Activated B cell treated with CpG ODN at 0.5 μM for 24 hours (primary cell): ENCODE measurements around the gene PRICKLE4. TPM values are rescaled to one million over a fixed set of nuclear protein-coding genes. Genes with fewer than 3 reads are reported as not detected.

ENCODE experiments used
- ATAC-seq: fragments of 200-7000 bp; cut with Tn5 transposase; one replicate; pipeline ENCODE4 v1.10.0; 2021; ENCODE audit warnings: low read depth, mild to moderate bottlenecking, moderate library complexity
- CTCF ChIA-PET: fragments of 350-600 bp; sonication (Branson Sonifier 250); formaldehyde crosslinking; loops from one replicate; lab custom pipeline; 2021; ENCODE audit warnings: antibody characterized with exemption; lab: Charles Lee
- POLR2A ChIA-PET: fragments of 350-600 bp; sonication (Branson Sonifier 250); formaldehyde crosslinking; loops from one replicate; lab custom pipeline; 2021; ENCODE audit warnings: antibody characterized with exemption; lab: Charles Lee
- DNase-seq: peaks from one replicate; pipeline ENCODE4 v3.0.0; 2022
- H3K27ac Mint-ChIP-seq: one replicate; pipeline ENCODE4 v1.8.0; 2020; ENCODE audit warnings: mixed read lengths
- H3K27me3 Mint-ChIP-seq: one replicate; pipeline ENCODE4 v1.8.0; 2021; ENCODE audit warnings: mixed read lengths
- H3K36me3 Mint-ChIP-seq: one replicate; pipeline ENCODE4 v1.8.0; 2021; ENCODE audit warnings: low read depth, mixed read lengths
- H3K4me1 Mint-ChIP-seq: one replicate; pipeline ENCODE4 v1.8.0; 2021; ENCODE audit warnings: mixed read lengths
- H3K4me3 Mint-ChIP-seq: one replicate; pipeline ENCODE4 v1.8.0; 2020; ENCODE audit warnings: mild to moderate bottlenecking, mixed read lengths
- H3K9me3 Mint-ChIP-seq: one replicate; pipeline ENCODE4 v1.8.0; 2020; ENCODE audit warnings: mixed read lengths
- CTCF ChIP-seq: fragments of 200-600 bp; IDR thresholded peaks from one replicate; pipeline ENCODE4 v1.8.0; 2022; ENCODE audit warnings: antibody characterized with exemption, mild to moderate bottlenecking
- intact Hi-C: fragments of 100-400 bp; cut with micrococcal nuclease; formaldehyde crosslinking; loops from one replicate; pipeline ENCODE4 v1.15.1; 2024
- total RNA-seq: library from RNA; stranded (reverse); gene quantifications from 2 replicates; pipeline ENCODE4 v1.2.3, GENCODE V29; 2022

PRICKLE4 gene
- 0.75 TPM in 1 of 2 replicates, not detected in the other for total RNA-seq

GRCh38 chr6:41780551-41781365, at the start of gene PRICKLE4:
TSS of gene PRICKLE4 (plus strand) at chr6:41780782. CDS start at chr6:41783474, 2,692 bp downstream.
- ATAC-seq (peak; percentile 3), DNase-seq (peak; percentile 21)
- intact Hi-C loops, result loop anchor here (1.0 to 10.0 kb wide), 9 partner anchors 45 to 1114 kb away; partner anchors contain the start of gene TFEB
- TF ChIP-seq CTCF, result no peak
- H3K36me3 Mint-ChIP-seq, result peaks cover 9% of the 10 kb centered on the region
- H3K4me1 Mint-ChIP-seq, result peaks cover 28% of the 10 kb centered on the region
- H3K27ac Mint-ChIP-seq, result peak within 1 kb of the TSS; percentile 63
- no peaks in the 10 kb centered on the region for H3K27me3 Mint-ChIP-seq
- peak within 1 kb of the TSS; percentile 93 for H3K4me3 Mint-ChIP-seq
- CTCF ChIA-PET, result interaction anchor here (1.6 kb wide), 1 partner anchor 43 kb away, joined by 3 read pairs; no protein-coding TSS in a partner anchor
- no peaks in the 10 kb centered on the region for H3K9me3 Mint-ChIP-seq
- POLR2A ChIA-PET, result interaction anchor here (1.0 kb wide), 1 partner anchor 264 kb away, joined by 4 read pairs; no protein-coding TSS in a partner anchor

- H3K27ac Mint-ChIP-seq, result peak overlapping the region; percentile 89
- POLR2A ChIA-PET, result interaction anchor here (1.1 to 11.9 kb wide), 2 partner anchors 19 to 48 kb away, joined by 3 to 1669 read pairs; no protein-coding TSS in a partner anchor
- DNase-seq, result no peak
These were observed 49.0 kb upstream of the PRICKLE4 start for GRCh38 chr6:41731561-41732086.

GRCh38 chr6:41732149-41732548, 48.4 kb upstream of the PRICKLE4 start:
- CTCF ChIA-PET, result interaction anchor here (1.0 to 4.7 kb wide), 6 partner anchors 9 to 55 kb away, joined by 3 to 196 read pairs (median 24); partner anchors contain the start of gene TOMM6
- POLR2A ChIA-PET, result interaction anchor here (0.6 to 11.9 kb wide), 5 partner anchors 20 to 528 kb away, joined by 3 to 1669 read pairs (median 58); no protein-coding TSS in a partner anchor
- intact Hi-C loops, result loop anchor here (2.0 to 5.0 kb wide), 4 partner anchors 15 to 830 kb away; partner anchors contain the start of genes FOXP4 and UBR2

More at GRCh38 chr6:41731561-41732086, 49.0 kb upstream of the PRICKLE4 start:
- TF ChIP-seq CTCF, result no peak
- Mint-ChIP-seq H3K27me3 (no peaks in the 10 kb centered on the region), H3K4me3 (peak overlapping the region; percentile 88), H3K9me3 (no peaks in the 10 kb centered on the region), H3K36me3 (peaks cover 35% of the 10 kb centered on the region), H3K4me1 (peaks cover 69% of the 10 kb centered on the region)
- ATAC-seq, result no peak
- intact Hi-C loops, result loop anchor here (2.0 to 5.0 kb wide), 4 partner anchors 15 to 831 kb away; partner anchors contain the start of genes FOXP4 and UBR2
- CTCF ChIA-PET, result interaction anchor here (1.6 to 4.7 kb wide), 3 partner anchors 8 to 26 kb away, joined by 10 to 196 read pairs (median 29); no protein-coding TSS in a partner anchor

GRCh38 chr6:41732591-41733359, 47.8 kb upstream of the PRICKLE4 start:
- Mint-ChIP-seq H3K9me3 (no peaks in the 10 kb centered on the region), H3K36me3 (peaks cover 30% of the 10 kb centered on the region), H3K27me3 (no peaks in the 10 kb centered on the region), H3K4me1 (peaks cover 58% of the 10 kb centered on the region), H3K27ac (peak overlapping the region; percentile 89), H3K4me3 (peak overlapping the region; percentile 88)
- POLR2A ChIA-PET, result interaction anchor here (0.6 to 11.9 kb wide), 16 partner anchors 21 to 1862 kb away, joined by 3 to 1669 read pairs (median 12); partner anchors contain the start of genes ABCC10, FOXP4, NFYA and TAF8
- peak; percentile 63 for DNase-seq
- peak; percentile 37 for ATAC-seq
- CTCF ChIA-PET, result interaction anchor here (1.0 to 4.7 kb wide), 10 partner anchors 10 to 316 kb away, joined by 3 to 196 read pairs (median 14); partner anchors contain the start of gene TOMM6
- intact Hi-C loops, result loop anchor here (1.0 to 5.0 kb wide), 5 partner anchors 9 to 830 kb away; partner anchors contain the start of genes FOXP4 and UBR2
- TF ChIP-seq CTCF, result no peak

More at GRCh38 chr6:41732149-41732548, 48.4 kb upstream of the PRICKLE4 start:
- TF ChIP-seq CTCF, result no peak
- peak overlapping the region; percentile 88 for H3K4me3 Mint-ChIP-seq
- DNase-seq (no peak), ATAC-seq (no peak)
- peaks cover 64% of the 10 kb centered on the region for H3K4me1 Mint-ChIP-seq
- H3K27ac Mint-ChIP-seq, result peak overlapping the region; percentile 89
- no peaks in the 10 kb centered on the region for H3K9me3 Mint-ChIP-seq
- no peaks in the 10 kb centered on the region for H3K27me3 Mint-ChIP-seq
- H3K36me3 Mint-ChIP-seq, result peaks cover 30% of the 10 kb centered on the region
